Measurements from ENCODE around the gene CLN6. TPM values are rescaled to one million over a fixed set of nuclear protein-coding genes. Genes with fewer than 3 reads are reported as not detected.

Gene CLN6
- total RNA-seq, result 17.3 TPM
- 22.0 TPM for polyA plus RNA-seq

DNA sequence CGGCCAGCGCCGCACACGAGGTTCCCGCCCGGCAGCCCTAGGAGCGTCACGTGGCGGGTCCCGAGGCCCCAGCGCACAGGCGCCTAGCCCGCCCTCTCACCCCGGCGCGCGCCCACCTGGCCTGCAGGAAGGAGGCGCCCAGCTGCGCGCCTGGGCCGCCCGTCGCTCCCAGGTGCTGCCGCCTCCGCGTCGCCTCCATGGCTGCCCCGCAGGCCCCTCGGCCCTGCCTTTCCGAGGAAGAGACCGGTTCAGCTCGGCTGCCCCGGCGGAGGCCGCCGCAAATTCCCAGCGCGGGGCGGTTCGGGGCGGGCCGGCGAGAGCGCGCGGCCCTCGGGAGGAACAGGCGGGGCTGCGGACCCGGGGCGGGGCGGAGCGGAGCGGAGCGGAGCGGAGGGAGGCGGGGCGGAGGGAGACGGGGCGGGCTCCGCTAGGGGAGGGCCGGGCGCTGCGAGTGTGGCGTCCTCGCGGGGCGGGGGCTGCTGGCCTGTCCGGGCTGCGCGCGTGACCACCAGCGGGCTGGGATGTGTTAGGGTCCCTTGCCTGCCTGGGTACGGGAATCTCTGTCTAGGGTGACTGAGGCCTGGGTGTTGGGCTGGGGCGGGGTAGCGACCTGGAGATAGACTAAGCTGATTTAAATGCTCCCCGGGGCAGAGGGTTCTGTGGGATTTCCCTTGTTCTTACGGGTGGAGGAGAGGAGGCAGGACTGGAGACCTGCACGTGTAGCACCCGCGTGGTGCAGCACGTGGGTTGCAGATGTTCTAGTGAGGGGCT is at the start of gene CLN6:
TSS of gene CLN6 (minus strand) at position 343 of the 771 bp plus-strand sequence. CDS start at position 199, 144 bp downstream.
- peak within 1 kb of the TSS; percentile 76 for H3K4me3 ChIP-seq (ENCODE audit: low read depth, low read length)
- no peaks in the 10 kb centered on the region for H3K4me1 ChIP-seq (ENCODE audit: insufficient read depth)
- peak within 1 kb of the TSS; percentile 72 for H3K27ac ChIP-seq (ENCODE audit: low read depth)
- H3K36me3 ChIP-seq (ENCODE audit: insufficient read depth), result no peaks in the 10 kb centered on the region
- under 1% methylated on average over 82 of the region's 82 CpGs for WGBS
- no peak for DNase-seq (ENCODE audit: extremely low spot score)

DNA sequence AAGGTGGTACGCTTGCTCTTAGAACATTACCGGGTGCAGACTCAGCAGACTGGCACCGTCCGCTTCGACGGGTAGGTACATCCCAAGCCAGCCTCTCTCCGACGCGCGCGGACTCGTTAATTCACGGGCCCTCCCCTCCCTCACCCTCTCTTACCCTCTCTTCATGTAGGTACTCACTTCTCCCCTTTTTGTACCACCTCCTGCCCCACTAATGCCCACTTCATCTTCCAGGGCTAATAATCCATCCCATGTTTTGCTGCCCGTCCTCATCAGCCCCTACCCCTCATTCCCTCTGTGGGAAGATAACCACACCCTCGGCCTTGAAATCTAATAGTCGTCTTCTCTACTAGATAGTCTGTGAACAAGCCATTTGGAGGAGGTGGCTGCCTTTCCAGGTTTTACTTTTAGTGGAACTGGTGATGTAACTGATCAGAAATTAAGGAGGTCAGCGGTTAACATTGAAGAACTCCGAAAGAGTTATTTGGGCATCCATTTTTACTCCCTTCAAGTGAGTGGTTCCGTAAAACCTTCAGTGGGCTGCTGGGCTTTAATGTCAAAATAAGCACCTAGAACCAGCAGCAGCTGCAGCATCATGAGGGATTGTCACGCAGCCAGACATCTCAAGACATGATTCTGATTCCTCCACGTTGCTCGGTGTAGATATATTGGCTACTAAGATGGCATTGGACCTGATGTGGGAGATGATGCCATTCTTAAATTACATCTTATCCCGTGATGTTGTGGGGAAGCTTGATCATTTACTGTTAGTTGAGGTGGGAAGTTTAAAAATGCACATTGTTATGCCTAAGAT is 49.3 kb upstream of the CLN6 start:
- Histone ChIP-seq H3K36me3 (ENCODE audit: insufficient read depth) (no peaks in the 10 kb centered on the region), H3K4me1 (ENCODE audit: insufficient read depth) (peaks cover 4% of the 10 kb centered on the region), H3K4me3 (ENCODE audit: low read depth, low read length) (peak overlapping the region; percentile 84), H3K27ac (ENCODE audit: low read depth) (peak overlapping the region; percentile 98)
- no peak for DNase-seq (ENCODE audit: extremely low spot score)
- WGBS, result under 1% methylated on average over 23 of the region's 23 CpGs

DNA sequence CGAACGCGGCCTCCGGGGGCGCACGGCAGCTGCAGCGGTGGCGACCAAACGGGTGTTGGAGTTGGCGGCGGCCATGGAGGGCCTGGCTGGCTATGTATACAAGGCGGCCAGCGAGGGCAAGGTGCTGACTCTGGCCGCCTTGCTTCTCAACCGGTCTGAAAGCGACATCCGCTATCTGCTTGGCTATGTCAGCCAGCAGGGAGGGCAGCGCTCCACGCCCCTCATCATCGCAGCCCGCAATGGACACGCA is 48.7 kb upstream of the CLN6 start:
- peaks cover 4% of the 10 kb centered on the region for H3K4me1 ChIP-seq (ENCODE audit: insufficient read depth)

DNA sequence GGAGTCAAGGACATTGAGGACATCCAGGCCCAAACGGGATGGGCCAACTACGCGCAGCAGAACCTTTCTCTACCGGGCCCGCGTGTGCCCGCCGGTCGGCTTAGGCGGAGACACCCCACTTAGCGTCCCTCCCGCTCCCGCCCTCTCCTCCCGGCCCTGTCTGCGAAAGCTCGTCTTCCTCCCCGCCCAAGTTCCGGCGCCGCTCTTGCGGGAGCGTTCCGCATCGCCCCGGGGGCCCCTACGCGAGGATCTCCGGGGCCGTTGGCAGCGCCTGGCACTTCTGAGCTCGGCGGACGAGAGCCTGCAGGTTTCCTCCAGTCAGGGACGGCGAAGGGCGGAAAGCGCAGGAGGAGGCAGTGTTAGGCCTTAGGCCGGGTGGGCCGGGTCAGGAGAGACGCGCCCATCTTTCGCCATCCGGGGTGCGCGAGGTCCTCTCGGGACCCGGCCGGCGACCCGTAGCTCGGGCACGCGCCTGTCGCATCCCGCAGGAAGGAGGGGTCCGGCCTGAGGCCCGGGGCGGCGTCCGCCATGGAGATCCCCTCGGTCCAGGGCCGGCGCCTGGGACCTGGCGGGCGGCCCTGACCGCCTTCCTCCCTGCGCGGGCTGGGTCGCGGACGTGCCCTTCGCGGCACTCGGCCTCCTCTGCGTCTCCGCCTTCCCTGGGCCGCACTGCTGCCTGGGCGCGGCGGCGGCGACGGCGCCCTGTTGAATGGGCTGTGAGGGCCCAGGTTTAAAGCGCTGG is 48.2 kb upstream of the CLN6 start, which contains the start of gene FEM1B:
TSS of gene FEM1B (plus strand) at position 143 of the 742 bp plus-strand sequence. CDS start 673 bp downstream, outside the sequence.
- H3K36me3 ChIP-seq (ENCODE audit: insufficient read depth), result no peaks in the 10 kb centered on the region
- peak within 1 kb of the TSS; percentile 98 for H3K27ac ChIP-seq (ENCODE audit: low read depth)
- H3K4me3 ChIP-seq (ENCODE audit: low read depth, low read length), result peak within 1 kb of the TSS; percentile 84
- WGBS, result under 1% methylated on average over 85 of the region's 85 CpGs
- H3K4me1 ChIP-seq (ENCODE audit: insufficient read depth), result peaks cover 4% of the 10 kb centered on the region
- peak; percentile 82 for DNase-seq (ENCODE audit: extremely low spot score)

More for the DNA sequence above, 48.7 kb upstream of the CLN6 start:
- Histone ChIP-seq H3K4me3 (ENCODE audit: low read depth, low read length) (peak overlapping the region; percentile 84), H3K27ac (ENCODE audit: low read depth) (peak overlapping the region; percentile 98), H3K36me3 (ENCODE audit: insufficient read depth) (no peaks in the 10 kb centered on the region)
- DNase-seq (ENCODE audit: extremely low spot score), result no peak
- whole genome bisulfite sequencing, result 0% methylated on average over 22 of the region's 22 CpGs

DNA sequence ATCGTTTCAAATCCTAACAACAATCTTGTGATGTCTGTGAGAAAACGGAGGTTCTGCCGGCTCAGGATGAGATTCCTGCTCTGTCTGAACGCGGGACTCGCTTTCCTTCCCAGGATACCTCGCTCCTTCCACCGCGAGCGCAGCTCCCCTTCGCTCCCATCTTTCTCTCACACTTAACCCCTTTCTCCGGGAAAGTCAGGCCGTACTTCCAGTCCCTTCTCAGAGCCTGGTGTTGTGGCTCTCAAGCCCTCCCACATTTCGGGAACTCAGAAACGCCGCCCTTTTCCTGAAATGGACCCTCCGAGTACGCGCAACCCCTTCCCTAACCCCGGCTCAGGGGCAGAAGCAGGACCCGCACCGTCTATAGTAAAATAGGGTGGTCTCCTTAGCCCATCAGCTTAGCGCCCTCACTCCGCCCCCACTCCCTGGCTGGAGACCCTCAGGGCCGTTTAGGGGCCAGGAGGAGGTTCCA is 47.6 kb upstream of the CLN6 start:
- WGBS, result under 1% methylated on average over 25 of the region's 25 CpGs
- Histone ChIP-seq H3K4me1 (ENCODE audit: insufficient read depth) (peaks cover 4% of the 10 kb centered on the region), H3K27ac (ENCODE audit: low read depth) (peak overlapping the region; percentile 98), H3K36me3 (ENCODE audit: insufficient read depth) (no peaks in the 10 kb centered on the region), H3K4me3 (ENCODE audit: low read depth, low read length) (peak overlapping the region; percentile 84)
- DNase-seq (ENCODE audit: extremely low spot score), result no peak

DNA sequence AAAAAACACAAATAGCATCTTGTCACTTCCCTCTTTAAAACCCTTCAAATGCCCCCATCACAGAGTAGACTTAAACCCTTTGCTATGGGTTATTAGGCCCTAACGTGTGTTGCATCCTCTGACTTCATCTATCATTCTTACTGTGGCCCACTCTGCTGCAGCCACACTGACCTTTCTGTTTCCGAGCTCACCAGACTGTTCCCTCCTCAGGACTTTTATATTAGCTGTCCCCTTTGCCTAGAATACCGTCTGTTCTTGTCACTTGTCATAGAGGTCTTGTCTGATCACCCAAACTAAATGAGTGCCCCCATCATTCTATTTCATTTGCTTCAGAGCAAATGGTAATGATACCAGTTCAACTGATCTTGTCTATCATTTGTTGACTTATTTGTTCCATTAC is 47.1 kb upstream of the CLN6 start:
- DNase-seq (ENCODE audit: extremely low spot score), result no peak
- H3K4me1 ChIP-seq (ENCODE audit: insufficient read depth), result peaks cover 4% of the 10 kb centered on the region
- peak overlapping the region; percentile 98 for H3K27ac ChIP-seq (ENCODE audit: low read depth)
- H3K4me3 ChIP-seq (ENCODE audit: low read depth, low read length), result peak overlapping the region; percentile 84
- WGBS, result 25% methylated on average over 3 of the region's 3 CpGs
- no peaks in the 10 kb centered on the region for H3K36me3 ChIP-seq (ENCODE audit: insufficient read depth)

DNA sequence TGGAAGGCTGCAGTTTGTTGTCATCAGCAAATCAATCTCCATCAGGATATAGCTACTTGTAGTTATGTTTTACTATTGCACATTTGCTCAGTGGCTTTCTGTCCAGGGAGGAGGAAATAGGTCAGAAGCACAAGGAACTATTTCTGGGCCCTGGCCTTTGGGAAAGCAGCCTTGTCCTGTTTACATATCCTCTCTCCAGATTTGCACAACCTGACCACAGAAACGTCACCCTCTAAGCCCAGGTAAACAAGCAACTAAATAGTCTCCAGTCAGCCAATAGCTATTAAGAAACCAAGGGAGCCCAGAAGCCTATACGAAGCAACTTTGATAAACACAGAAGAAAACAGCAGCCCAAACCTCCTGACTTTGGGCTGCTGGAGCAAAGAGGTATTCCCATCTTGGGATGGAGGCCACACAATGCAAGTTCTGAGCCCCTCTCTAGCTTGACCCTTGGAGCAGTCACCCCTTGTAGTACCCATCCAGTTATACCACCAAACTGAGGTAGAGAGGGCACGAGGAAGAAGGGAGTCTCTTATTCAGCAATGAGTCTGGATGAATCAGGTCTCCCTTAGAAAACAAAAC is 45.7 kb upstream of the CLN6 start:
- peak overlapping the region; percentile 98 for H3K27ac ChIP-seq (ENCODE audit: low read depth)
- DNase-seq (ENCODE audit: extremely low spot score), result no peak
- H3K4me1 ChIP-seq (ENCODE audit: insufficient read depth), result peaks cover 5% of the 10 kb centered on the region
- H3K4me3 ChIP-seq (ENCODE audit: low read depth, low read length), result no peak overlapping the region
- WGBS, result 67% methylated on average over 3 of the region's 3 CpGs
- H3K36me3 ChIP-seq (ENCODE audit: insufficient read depth), result no peaks in the 10 kb centered on the region

DNA sequence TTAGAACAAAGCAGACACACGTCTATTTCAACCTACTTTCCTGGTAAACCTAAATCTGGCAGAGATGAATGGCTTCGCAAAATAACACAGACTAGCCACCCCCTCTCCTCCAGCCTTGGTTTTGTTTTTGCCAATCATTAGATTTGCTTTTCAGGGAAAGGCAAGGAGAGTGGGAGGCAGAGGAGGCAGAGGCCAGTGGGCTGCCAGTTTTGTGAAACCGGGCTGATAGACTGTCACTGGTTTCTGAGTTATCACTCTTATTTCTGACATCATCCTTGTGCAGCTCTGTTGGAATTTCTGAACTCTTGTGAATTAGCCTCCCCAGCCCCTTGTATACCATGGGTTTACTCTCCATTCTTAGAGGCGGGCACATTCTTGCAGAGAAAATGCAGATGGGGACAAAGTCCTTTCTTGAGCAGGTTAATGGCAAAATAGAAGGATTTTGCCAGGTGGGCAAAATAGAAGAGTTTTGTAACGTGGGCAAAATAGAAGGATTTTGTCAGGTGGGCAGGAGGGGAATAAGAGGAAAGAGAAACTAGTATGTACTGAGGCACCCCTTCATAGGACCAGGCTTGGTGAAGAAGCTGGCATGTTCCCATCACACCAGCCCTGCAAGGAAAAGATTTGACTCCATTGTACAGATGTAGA is 44.8 kb upstream of the CLN6 start:
- no peak overlapping the region for H3K4me3 ChIP-seq (ENCODE audit: low read depth, low read length)
- no peaks in the 10 kb centered on the region for H3K36me3 ChIP-seq (ENCODE audit: insufficient read depth)
- WGBS, result 79% methylated on average over 5 of the region's 5 CpGs
- peak overlapping the region; percentile 38 for H3K27ac ChIP-seq (ENCODE audit: low read depth)
- DNase-seq (ENCODE audit: extremely low spot score), result no peak
- H3K4me1 ChIP-seq (ENCODE audit: insufficient read depth), result peaks cover 5% of the 10 kb centered on the region

DNA sequence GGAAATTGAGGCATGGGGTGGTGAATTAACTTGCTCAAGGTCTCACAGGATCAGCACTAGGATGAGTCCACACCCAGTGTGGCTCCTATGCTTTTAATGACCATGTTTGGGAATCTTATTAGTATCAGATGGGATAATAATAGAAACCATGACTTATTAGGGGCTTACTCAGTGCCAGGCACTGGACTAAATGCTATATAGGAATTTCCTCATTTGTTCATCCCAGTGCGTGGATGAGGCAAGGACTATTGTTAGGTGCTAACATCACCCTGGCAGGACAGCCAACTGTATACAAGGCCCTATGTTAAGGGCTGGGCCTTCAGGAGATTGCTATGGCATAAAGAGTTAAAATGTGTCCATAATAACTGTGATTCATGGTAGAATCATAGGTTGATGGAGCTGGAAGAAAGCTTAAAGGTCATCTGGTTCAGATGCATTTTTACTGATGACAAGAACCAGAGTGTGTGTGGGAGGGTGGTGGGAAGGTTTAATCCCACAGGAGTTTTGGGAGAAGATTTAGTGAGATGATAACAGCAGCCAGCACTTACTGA is 43.3 kb upstream of the CLN6 start:
- H3K27ac ChIP-seq (ENCODE audit: low read depth), result peak overlapping the region; percentile 64
- no peak overlapping the region for H3K4me3 ChIP-seq (ENCODE audit: low read depth, low read length)
- peaks cover 5% of the 10 kb centered on the region for H3K4me1 ChIP-seq (ENCODE audit: insufficient read depth)
- 58% methylated on average over 1 of the region's 1 CpG for WGBS
- DNase-seq (ENCODE audit: extremely low spot score), result no peak
- no peaks in the 10 kb centered on the region for H3K36me3 ChIP-seq (ENCODE audit: insufficient read depth)

DNA sequence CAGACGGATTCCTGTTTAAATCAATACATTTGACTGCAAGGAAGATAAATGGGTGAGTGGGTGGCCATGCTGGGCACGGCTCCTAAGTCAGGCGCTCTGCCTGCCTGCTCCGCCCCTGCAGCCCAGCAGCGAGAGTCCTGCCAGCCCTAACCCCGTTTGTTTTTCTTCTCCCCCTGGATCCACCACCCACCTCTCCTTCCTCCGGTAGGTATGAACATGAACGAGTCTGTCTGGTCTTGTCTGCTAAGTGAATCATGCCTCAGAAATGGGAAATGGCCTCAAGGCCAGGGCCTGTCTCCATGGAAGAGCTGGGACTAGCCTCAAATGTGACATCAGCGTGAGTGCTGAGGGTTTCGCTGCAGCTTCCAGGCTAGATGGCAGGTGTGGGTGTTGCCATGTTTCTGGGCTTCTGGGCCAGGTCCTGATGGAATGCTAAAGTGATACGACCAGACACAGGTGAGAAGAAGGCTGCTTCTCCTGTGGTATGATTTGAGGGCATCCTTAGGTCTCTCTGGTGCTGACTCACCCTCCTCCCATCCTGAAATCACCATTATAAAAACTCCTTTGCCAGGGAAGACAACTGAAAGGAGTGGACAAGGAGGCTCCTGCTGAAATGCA is 42.4 kb upstream of the CLN6 start:
- Histone ChIP-seq H3K4me1 (ENCODE audit: insufficient read depth) (peaks cover 5% of the 10 kb centered on the region), H3K27ac (ENCODE audit: low read depth) (peak overlapping the region; percentile 4), H3K36me3 (ENCODE audit: insufficient read depth) (no peaks in the 10 kb centered on the region), H3K4me3 (ENCODE audit: low read depth, low read length) (no peak overlapping the region)
- 34% methylated on average over 11 of the region's 11 CpGs for WGBS
- DNase-seq (ENCODE audit: extremely low spot score), result peak; percentile 66

DNA sequence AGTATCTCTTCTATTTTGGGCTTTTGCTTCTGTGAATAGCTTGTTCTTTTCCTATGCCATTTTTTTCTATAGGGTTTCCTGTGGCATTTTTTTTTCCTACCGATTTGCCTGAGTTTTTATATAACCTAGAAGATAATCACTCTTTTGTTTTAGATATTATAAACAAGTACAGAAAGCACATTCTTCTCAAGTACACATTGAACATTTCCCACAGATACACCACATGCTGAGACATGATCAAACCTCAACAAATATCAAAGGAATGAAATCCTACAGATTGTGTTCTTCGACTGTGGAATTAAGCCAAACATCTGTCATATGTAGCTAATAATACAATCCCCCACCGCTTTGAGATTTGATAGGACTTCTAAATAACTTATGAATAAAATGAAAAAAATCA is 38.9 kb upstream of the CLN6 start:
- no peak for DNase-seq (ENCODE audit: extremely low spot score)
- WGBS, result 21% methylated on average over 3 of the region's 3 CpGs
- Histone ChIP-seq H3K27ac (ENCODE audit: low read depth) (no peak overlapping the region), H3K36me3 (ENCODE audit: insufficient read depth) (no peaks in the 10 kb centered on the region), H3K4me3 (ENCODE audit: low read depth, low read length) (no peak overlapping the region), H3K4me1 (ENCODE audit: insufficient read depth) (peaks cover 2% of the 10 kb centered on the region)

DNA sequence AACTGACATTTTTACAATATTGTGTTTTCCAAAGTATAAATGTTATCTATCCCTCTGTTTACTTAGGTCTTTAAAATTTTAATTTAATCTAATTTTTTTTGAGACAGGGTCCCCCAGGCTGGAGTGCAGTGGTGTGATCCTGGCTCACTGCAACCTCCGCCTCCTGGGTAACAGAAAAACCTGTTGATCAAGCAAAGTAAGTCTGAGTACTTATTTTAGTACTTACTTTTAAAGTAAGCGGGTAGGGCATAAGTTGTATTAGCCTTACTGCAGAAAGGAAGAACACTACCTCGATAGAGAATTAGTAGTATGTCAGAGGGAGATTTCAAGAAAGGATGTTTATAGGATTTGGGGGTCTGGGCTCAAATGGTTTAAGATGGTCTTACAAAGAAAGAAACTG is 36.1 kb upstream of the CLN6 start:
- 56% methylated on average over 3 of the region's 3 CpGs for WGBS
- no peaks in the 10 kb centered on the region for H3K4me1 ChIP-seq (ENCODE audit: insufficient read depth)
- no peak overlapping the region for H3K4me3 ChIP-seq (ENCODE audit: low read depth, low read length)
- H3K27ac ChIP-seq (ENCODE audit: low read depth), result no peak overlapping the region
- no peak for DNase-seq (ENCODE audit: extremely low spot score)
- no peaks in the 10 kb centered on the region for H3K36me3 ChIP-seq (ENCODE audit: insufficient read depth)
